Activated CD4-positive, alpha-beta T cell treated with anti-CD3 and anti-CD28 coated beads for 1 hour (primary cell): Measurements from ENCODE around the gene BIRC6.
"Not testable (repeated sequence)": the region's sequence is repeated elsewhere in the genome, so short reads cannot be mapped to it uniquely, and the experiment has no call there.

Experiments
- DNase-seq: peaks from one replicate; pipeline ENCODE4 v3.0.0-alpha.2; 2020

The BIRC6 gene

DNA sequence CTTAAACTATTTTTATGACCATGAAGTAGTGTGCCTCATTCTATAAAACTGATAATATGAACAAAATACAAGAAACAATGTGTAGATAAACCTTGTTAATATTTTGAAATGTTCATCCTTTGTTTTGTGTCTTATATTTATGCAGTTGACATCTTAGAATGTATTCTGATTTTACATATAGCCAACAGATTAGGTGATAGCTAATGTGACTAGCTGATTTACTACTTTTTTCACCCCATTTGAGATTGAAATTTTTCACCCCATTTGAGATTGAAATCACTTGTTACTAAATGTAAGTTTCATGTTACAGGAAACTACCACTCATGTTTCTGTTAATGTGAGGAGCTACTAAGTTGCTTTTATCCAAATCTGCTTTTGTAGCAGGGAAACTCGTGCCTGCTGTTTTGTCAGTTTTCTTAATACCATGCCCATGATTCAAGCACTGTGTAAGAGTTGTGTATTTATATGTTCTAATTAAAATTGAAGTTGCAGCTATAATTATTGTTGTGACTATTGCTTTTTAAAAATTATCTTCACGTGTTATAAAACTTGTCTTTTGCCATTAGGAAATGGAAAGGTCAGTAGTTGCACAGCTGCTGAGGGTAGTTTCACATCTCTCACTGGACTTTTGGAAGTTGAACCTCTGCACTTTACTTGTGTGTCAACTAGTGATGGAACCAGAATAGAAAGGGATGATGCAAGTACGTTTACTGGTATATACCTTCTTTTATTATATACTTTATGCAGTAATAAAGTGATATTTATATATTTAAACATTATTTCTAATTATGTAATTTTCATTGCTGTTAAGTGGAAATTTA lies 96.6 kb downstream of the BIRC6 start:
- DNase-seq, result no peak

DNA sequence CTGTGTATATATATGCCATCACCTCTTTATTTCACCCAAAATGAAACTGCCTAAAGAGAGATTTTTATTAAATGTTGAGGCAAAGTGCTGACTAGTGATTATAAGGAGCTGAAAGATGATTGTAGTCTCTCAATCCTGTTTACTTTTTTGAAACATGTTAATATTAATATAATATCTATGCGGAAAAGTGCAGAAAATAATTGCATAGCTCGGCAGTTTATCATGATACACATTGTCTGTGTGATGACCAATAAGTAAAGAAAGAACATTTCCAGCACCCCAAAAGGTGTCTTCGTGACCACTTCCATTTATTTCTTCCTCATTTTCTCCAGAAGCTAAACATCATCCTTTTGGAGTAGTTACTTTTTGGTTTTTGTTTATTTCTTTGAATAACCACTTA lies 99.0 kb downstream of the BIRC6 start:
- no peak for DNase-seq

DNA sequence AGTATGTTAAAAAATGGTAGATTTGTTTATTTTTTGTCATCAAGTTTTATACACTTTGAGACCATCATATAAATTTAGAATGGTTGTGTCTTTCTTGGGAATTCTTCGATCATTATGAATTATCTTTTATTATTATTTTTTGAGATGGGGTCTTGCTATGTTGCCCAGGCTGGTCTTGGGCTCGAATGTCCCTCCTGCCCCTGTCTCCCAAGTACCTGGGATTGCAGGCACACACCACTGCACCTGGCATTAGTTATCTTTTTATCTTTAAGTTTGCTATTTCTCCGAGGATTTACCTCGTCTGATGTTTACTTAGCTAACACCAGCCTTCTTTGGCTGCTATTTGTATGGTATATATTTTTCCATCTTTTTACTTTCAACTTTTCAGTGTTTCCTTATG lies 100.0 kb downstream of the BIRC6 start:
- no peak for DNase-seq

DNA sequence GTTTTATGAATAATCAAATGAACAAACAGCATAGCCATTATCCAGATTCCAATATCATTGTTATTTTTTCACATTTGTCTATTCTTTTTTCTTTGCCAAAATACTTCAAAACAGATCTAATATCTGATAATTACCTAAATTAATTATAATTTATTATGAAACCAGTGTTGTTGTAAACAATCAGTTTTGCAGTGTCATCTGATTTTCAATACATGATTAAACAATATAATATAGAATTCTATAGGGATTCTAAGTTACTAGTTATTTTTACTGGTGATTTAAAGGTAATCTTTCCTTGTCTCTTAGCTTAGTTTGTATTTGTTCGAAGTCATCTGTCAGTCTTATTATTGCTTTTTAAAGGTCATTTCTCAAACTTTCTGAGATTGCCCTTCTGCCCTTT lies 101.0 kb downstream of the BIRC6 start:
- no peak for DNase-seq

DNA sequence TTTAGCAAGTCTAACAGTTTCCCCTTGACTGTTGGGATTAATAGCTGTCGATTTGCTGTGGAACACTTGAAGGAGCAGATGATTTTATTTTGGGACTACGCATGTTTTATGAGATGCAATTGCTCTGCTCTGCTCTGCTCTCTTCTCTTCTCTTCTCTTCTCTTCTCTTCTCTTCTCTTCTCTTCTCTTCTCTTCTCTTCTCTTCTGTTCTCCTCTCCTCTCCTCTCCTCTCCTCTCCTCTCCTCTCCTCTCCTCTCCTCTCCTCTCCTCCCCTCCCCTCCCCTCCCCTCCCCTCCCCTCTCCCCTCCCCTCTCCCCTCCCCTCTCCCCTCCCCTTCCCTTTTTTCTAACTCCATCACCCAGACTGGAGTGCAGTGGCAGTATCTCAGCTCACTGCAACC lies 104.0 kb downstream of the BIRC6 start:
- not testable (repeated sequence) for DNase-seq

DNA sequence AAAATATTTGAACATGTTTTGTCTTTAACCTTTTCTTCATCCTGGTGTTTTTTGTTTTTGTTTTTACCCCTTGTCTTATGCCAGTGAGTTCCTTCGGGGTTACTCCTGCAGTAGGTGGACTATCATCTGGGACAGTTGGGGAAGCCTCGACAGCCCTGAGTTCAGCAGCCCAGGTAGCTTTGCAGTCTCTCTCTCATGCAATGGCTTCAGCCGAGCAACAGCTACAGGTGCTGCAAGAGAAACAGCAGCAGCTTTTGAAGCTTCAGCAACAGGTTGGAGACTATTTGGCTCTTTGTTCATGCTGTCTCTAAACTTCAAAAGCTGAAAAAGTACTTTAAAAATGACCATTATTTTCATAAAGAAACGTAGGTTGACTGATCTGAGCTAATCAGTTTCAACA lies 106.3 kb downstream of the BIRC6 start:
- no peak for DNase-seq

DNA sequence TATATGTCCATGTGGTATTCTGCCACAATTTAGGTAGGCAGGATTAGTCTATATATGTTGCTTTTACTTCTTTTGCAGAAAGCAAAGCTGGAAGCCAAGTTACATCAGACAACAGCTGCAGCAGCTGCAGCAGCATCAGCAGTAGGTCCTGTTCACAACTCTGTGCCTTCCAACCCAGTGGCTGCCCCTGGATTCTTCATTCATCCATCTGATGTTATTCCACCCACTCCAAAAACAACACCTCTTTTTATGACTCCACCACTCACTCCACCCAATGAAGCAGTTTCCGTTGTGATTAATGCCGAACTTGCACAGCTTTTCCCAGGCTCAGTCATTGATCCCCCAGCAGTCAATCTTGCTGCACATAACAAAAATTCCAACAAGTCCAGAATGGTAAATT lies 107.6 kb downstream of the BIRC6 start:
- DNase-seq, result no peak

DNA sequence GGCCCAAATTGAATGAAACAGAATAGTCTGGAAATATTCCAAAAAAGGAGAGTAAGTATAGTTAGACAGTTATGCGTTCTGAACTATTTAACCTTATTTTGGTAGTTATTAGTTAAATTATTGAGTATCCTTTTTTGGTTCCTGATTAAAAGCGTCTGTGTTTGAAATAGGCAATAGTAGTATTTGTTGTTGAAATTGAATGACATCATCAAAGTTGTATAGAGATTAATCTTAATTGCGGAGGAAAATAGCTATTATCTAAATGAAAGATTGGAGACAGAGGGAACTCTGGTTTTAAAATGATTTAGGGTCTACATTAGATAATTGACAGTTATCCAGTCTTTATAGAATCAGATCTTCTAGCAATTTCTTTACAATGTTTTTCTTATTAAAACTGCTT lies 115.8 kb downstream of the BIRC6 start:
- no peak for DNase-seq

DNA sequence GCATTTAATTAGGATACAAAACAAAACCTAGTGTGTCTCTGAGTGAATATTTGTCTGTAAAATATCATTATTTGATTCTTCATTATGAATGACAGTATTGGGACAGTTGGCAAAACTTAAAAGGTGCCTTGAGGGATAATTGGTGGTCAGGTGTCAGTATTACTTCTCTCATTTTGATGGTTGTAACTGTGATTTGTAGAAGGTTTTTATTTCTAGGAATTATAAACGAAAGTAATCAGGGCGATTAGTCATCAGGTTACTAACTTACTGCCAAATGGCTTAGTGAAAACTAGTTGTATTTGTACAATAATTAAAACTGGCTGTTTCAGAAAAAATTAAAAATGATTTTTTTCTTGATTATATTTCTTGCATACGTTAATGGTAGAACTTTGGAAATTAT lies 117.6 kb downstream of the BIRC6 start:
- no peak for DNase-seq

DNA sequence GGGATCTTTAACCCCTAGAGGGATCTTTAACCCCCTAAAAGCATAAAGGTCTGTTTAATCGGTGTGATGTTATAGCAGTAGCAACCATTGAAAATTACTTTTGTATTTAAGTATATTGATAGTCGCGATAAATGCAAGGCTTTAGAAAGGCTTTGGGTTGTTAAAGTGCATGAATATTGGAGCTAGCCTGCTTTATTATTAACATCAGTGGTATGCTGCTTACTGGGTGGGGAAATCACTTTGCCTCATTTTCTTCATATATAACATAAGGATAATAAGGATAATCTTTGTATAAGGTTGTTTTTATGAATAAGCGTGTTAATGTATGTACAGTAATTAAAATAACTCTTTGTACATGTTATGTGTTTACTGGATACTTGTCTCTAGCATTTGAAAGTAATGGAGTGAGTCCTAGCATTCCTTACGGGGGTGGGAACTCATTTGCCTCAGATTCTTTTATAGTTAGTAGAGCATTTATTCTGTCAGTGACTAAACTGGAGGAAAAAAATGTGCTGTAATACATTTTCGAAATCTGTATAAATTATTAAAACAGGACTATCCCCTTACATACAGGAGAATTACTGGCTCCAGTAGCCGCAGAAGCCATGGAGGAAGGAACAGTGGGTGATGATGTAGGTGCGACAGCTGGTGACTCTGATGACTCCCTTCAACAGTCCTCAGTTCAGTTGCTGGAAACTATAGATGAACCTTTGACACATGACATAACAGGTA lies 122.2 kb downstream of the BIRC6 start:
- DNase-seq, result no peak

DNA sequence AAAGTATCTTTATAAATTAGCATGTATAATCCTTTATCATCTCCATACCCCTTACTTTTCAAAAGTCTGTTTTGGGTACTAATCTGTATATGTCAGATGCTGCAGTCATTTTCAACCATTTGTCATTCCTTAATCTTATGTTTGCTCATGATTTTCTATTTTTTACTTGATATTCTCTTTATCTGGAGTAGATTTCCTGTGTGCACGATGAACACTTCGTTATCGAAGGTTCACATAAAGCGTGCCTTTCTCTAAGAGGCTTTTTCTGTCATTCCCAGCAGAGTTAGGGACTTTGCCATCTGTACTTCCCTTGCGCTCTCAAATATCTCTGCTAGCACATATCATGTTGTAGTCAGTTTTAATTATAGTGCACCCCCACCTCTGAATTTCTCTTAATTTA lies 123.2 kb downstream of the BIRC6 start:
- no peak for DNase-seq

DNA sequence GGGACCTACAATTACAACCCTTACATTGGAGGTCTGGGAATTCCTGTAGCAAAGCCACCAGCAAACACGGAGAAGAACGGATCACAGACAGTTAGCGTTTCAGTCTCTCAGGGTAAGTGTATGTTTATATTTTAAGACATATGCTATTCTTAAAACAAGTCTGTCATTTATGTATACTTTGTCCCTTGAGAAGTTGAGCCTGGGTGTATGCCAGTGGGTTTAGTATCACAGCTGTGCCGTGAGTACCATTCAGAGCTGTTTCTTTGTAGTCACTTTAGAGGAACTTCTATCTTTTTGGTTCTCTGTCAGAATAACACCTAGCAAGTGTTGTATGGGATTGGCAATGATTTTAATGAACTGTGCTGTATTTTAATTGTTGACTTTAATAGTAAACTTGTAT lies 125.6 kb downstream of the BIRC6 start:
- DNase-seq, result no peak

DNA sequence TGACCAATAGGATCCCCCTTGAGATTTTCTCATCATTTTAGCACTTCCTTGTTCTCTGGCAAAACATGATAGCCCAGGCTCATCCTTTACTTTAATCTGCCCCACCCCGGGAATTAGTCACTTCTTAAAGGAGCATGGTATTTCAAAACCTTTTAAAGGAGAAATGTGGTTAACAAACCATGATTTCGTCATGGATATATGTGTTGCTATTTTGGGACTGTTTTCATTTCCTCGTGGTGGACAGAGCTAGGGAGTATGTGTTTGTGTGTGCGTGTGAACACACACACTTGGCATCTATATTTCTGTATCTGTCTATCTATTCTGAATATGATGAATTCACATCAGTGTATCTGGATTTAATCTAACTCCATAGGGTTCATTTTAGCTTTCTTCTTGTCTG lies 128.1 kb downstream of the BIRC6 start:
- DNase-seq, result no peak

DNA sequence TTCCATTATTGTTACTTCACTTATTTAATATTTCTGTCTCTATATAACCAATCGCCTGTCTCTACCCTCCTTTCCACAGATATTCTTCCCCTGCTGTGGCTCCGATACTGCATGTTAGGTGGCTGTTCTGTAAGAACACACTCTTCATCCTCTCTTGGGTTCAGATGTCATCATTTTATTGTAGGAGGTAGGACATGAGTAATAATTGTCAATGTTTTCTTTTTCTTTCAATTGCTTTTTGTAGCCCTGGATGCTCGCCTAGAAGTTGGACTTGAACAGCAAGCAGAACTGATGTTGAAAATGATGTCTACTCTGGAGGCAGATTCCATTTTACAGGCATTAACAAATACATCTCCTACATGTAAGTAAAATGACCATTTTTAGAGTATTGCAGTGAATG lies 128.6 kb downstream of the BIRC6 start:
- no peak for DNase-seq

DNA sequence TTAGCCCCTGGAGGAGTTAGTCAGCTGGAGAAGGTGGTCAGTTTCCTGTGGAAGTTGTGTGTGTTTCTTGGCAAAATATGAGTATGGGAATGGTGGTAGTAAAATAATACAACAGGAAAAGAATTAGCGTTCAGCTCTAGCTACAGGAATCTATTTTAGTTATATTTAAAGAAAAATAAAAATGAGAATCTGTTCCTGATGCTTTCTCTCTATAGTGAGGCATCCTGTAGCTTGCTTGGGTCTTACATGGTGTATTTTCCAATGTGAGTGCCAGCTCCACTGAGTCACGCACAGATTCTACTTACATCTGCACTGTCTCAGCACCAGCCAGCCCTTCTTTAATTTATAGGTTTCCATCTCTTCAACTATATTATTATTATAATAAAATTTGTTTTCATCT lies 132.2 kb downstream of the BIRC6 start:
- DNase-seq, result no peak

DNA sequence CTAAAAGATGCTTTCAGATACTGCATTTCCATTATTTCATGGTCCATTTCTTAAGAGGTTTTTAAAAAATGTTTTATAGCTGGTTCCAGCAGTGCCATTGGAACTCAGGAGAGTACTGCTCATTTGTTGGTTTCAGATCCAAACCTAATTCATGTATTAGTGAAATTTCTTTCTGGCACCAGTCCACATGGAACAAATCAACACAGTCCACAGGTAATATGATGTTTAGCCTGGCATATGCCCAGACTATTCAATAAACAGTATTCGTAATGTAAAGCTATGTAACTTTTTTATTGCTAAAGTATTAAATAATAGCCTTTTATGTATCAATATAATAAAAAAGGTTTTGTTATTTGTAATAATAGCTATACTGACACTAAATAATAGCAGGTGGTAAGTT lies 134.5 kb downstream of the BIRC6 start:
- DNase-seq, result no peak

DNA sequence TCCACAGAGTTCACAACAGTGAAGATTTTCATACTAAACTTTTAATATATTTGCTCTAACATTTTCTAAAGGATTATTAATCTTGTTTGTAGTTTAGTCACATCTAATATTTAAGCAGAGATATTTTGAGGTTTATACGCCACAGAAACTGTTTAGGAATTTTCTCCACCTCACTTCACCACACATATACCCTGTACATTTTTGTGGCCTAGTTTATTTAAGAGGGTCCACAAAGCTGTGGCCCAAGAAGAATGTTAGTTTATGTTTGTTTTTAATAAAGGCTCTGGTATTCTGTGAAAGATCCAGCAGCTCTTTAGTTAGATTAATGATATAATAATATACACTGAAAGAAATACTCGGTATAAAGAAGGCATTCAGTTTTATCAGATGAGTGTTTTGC lies 138.3 kb downstream of the BIRC6 start:
- no peak for DNase-seq

DNA sequence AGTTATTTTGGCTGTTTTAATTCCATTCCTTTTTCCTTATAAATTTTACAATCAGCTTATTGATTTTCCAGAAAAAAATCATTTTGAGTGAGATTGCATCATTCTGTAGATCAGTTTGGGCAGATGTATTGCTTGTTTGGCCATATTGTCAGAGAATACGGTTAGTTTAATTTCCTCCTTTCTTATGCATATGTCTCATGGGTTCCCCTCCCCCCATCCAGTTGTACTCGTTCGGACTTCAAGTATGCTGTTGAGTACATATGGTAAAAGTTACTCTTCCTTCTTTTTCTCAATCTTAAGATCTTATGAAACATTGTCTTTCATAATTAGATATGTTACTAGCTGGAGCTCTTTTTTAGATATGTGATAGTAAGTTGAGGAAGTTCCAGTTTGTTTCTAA lies 139.8 kb downstream of the BIRC6 start:
- no peak for DNase-seq

DNA sequence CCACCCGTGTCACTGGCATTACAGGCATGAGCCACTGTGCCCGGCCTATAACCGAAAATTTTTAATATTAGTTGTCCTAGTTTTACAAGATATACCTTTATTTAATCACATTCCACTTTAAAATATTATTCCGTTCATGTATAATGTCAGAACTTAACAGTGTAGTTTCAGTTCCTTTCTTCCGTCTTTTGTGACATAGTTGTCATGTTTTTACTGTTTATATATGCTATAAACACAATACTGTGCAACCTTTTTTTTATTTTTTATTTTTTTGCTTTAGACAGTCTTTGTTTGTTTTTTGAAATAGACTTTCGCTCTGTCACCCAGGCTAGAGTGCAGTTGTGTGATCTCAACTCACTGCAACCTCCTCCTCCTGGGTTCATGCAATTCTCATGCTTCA lies 141.5 kb downstream of the BIRC6 start:
- no peak for DNase-seq

DNA sequence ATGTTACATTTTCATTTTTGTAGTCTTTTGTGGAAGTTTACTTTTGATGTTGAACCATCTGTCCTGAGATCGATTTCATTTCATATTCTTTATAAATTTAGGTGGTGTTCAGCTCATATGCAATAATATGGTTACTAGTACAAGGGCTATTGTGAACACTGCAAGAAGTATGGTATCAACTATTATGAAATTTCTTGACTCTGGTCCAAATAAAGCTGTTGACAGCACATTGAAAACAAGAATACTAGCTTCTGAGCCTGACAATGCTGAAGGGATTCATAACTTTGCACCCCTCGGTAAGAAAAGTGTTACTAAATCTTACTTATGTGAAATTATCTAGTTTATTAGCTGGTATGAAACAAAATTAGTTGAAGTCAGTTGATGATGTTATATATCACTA lies 146.1 kb downstream of the BIRC6 start:
- no peak for DNase-seq

DNA sequence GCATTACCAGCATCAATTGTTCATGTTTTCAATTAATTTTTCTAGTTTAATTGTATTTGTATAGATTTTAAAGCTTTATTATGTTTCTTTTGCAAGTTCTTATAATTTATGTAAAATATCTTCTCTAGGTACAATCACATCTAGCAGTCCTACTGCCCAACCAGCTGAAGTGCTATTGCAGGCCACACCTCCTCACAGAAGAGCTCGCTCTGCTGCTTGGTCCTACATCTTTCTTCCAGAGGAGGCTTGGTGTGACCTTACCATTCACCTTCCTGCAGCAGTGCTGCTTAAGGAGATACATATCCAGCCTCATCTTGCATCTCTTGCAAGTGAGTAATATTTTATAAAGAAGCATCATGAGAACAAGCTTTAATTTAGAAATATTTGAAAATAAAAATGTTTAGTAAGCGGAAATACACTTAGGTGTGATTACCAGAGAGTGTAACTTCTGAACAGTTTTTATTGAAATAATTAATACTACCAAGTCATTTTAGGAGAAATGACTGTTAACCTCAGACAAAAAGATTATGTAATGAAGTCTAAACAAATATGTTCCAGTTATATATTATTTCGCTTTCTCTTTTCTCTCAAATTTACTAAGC lies 148.2 kb downstream of the BIRC6 start:
- no peak for DNase-seq

DNA sequence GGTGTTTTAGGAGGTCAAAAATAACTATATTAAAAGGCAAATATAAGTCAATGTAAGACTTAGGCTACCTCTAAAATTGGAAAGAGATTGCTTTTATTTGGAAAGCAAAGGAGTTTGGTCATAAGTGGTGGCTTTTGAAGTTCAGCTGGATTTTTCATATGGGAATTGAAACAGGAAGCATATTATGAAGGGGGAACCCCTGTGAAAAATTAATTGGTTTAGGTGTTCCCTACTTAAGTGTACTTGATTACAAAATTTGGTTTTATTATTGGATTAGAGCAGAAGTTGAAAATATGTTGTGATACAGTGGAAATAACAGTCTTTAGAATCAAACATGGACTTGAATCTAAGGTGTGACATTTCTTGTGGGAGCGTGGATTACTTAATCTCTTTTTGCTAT lies 149.6 kb downstream of the BIRC6 start:
- no peak for DNase-seq

DNA sequence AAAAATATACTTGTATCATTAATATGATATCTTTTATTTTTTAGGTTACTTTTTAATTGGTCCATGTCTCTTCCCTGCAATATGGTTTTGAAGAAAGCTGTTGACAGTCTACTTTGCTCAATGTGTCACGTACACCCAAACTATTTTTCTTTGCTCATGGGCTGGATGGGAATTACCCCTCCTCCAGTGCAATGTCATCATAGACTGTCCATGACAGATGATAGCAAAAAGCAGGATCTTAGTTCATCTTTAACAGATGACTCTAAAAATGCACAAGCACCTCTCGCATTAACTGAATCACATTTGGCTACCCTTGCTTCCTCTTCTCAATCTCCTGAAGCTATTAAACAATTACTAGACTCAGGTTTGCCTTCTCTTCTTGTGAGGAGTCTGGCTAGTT lies 158.1 kb downstream of the BIRC6 start:
- DNase-seq, result no peak

DNA sequence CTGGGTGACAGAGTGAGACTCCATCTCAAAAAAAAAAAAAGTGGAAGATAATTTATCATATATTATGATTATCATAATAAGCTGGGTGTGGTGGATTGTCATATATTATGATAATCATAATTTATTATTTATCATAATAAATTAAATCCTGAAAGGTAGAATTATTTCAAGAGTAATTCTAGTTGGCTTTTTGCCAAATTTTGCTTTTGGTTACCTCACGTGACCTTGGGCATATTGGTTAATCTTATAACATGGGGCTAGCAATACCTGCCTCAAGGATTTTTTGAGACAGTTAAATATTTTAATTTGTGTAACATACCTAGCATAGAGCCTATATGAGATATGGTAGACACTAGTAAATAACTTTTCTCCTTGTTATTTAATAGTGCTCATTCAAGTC lies 159.7 kb downstream of the BIRC6 start:
- no peak for DNase-seq
